ENCODE data around the gene HOGA1.
"Not testable (repeated sequence)": the region's sequence is repeated elsewhere in the genome, so short reads cannot be mapped to it uniquely, and the experiment has no call there.

- not testable (repeated sequence) for TF ChIP-seq CTCF (IDR thresholded peaks at IDR 0.05); ZFX (IDR thresholded peaks at IDR 0.05; ENCODE audit: borderline replicate concordance)
Measured at GRCh38 chr10:97555541-97555940, 28.6 kb upstream of the HOGA1 start.
